ENCODE data around the gene TLDC2. TPM values are rescaled to one million over a fixed set of nuclear protein-coding genes. Genes with fewer than 3 reads are reported as not detected.

Gene TLDC2
- total RNA-seq, 1 donor, result not detected

GRCh38 chr20:36848677-36849076, 27.3 kb upstream of the TLDC2 start:
- DNase-seq (ENCODE audit: insufficient read length, low spot score, missing footprints), result no peak
- Histone ChIP-seq H3K4me2 (ENCODE audit: insufficient read depth, low read length) (peak overlapping the region; percentile 82), H3K4me1 (ENCODE audit: insufficient read depth, low read length) (peaks cover 64% of the 10 kb centered on the region), H3K36me3 (ENCODE audit: insufficient read depth, low read length) (peaks cover 14% of the 10 kb centered on the region), H3K27ac (ENCODE audit: low read depth, low read length) (peak overlapping the region; percentile 96), H3K4me3 (ENCODE audit: insufficient read depth, low read length) (peak overlapping the region; percentile 52), H3K79me2 (ENCODE audit: insufficient read depth, low read length) (peaks cover 83% of the 10 kb centered on the region), H3K27me3 (ENCODE audit: insufficient read depth, low read length) (no peaks in the 10 kb centered on the region), H2AFZ (ENCODE audit: low read length) (peak overlapping the region; percentile 64), H4K20me1 (ENCODE audit: insufficient read depth, low read length) (no peaks in the 10 kb centered on the region), H3K9me3 (ENCODE audit: low read depth, low read length) (no peaks in the 10 kb centered on the region)
- TF ChIP-seq, protein P1, sequence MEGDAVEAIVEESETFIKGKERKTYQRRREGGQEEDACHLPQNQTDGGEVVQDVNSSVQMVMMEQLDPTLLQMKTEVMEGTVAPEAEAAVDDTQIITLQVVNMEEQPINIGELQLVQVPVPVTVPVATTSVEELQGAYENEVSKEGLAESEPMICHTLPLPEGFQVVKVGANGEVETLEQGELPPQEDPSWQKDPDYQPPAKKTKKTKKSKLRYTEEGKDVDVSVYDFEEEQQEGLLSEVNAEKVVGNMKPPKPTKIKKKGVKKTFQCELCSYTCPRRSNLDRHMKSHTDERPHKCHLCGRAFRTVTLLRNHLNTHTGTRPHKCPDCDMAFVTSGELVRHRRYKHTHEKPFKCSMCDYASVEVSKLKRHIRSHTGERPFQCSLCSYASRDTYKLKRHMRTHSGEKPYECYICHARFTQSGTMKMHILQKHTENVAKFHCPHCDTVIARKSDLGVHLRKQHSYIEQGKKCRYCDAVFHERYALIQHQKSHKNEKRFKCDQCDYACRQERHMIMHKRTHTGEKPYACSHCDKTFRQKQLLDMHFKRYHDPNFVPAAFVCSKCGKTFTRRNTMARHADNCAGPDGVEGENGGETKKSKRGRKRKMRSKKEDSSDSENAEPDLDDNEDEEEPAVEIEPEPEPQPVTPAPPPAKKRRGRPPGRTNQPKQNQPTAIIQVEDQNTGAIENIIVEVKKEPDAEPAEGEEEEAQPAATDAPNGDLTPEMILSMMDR (IDR thresholded peaks at IDR 0.05; ENCODE audit: extremely low read depth, low read depth, low read length), result no peak

- Histone ChIP-seq H3K4me1 (ENCODE audit: insufficient read depth, low read length) (peaks cover 63% of the 10 kb centered on the region), H3K79me2 (ENCODE audit: insufficient read depth, low read length) (peaks cover 89% of the 10 kb centered on the region), H3K36me3 (ENCODE audit: insufficient read depth, low read length) (peaks cover 16% of the 10 kb centered on the region), H4K20me1 (ENCODE audit: insufficient read depth, low read length) (no peaks in the 10 kb centered on the region), H3K4me2 (ENCODE audit: insufficient read depth, low read length) (no peak overlapping the region), H3K4me3 (ENCODE audit: insufficient read depth, low read length) (no peak overlapping the region), H3K27ac (ENCODE audit: low read depth, low read length) (peak overlapping the region; percentile 96), H3K27me3 (ENCODE audit: insufficient read depth, low read length) (no peaks in the 10 kb centered on the region), H2AFZ (ENCODE audit: low read length) (no peak overlapping the region), H3K9me3 (ENCODE audit: low read depth, low read length) (no peaks in the 10 kb centered on the region)
- TF ChIP-seq, protein P1 (IDR thresholded peaks at IDR 0.05; ENCODE audit: extremely low read depth, low read depth, low read length), result no peak
- DNase-seq (ENCODE audit: insufficient read length, low spot score, missing footprints), result peak; percentile 37
Observed at GRCh38 chr20:36849333-36850065, 26.4 kb upstream of the TLDC2 start.

DNA sequence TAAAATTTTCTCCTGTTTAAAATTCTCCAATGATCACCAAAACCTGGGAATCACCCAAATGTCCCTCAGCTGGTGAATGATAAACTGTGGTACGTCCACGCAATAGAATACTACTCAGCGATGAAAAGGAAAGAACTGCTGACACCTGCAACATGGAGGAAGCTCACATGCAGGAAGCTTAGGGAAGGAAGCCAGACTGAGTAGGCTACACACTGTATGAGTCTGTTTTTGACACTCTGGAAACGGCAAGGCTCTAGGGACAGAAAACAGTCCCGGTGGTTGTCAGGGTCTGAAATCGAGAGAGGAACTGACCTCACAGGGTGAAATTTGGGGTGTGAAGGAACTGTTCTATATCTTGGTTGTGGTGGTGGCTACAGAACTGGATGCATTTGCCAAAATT, 25.2 kb upstream of the TLDC2 start:
- no peaks in the 10 kb centered on the region for H3K9me3 ChIP-seq (ENCODE audit: low read depth, low read length)
- peaks cover 89% of the 10 kb centered on the region for H3K79me2 ChIP-seq (ENCODE audit: insufficient read depth, low read length)
- no peak for DNase-seq (ENCODE audit: insufficient read length, low spot score, missing footprints)
- peaks cover 11% of the 10 kb centered on the region for H4K20me1 ChIP-seq (ENCODE audit: insufficient read depth, low read length)
- H3K4me1 ChIP-seq (ENCODE audit: insufficient read depth, low read length), result peaks cover 59% of the 10 kb centered on the region
- H3K27me3 ChIP-seq (ENCODE audit: insufficient read depth, low read length), result no peaks in the 10 kb centered on the region
- no peak overlapping the region for H2AFZ ChIP-seq (ENCODE audit: low read length)
- H3K27ac ChIP-seq (ENCODE audit: low read depth, low read length), result peak overlapping the region; percentile 10
- H3K4me3 ChIP-seq (ENCODE audit: insufficient read depth, low read length), result no peak overlapping the region
- peaks cover 16% of the 10 kb centered on the region for H3K36me3 ChIP-seq (ENCODE audit: insufficient read depth, low read length)
- no peak overlapping the region for H3K4me2 ChIP-seq (ENCODE audit: insufficient read depth, low read length)
- TF ChIP-seq, protein P1 (IDR thresholded peaks at IDR 0.05; ENCODE audit: extremely low read depth, low read depth, low read length), result no peak

DNA sequence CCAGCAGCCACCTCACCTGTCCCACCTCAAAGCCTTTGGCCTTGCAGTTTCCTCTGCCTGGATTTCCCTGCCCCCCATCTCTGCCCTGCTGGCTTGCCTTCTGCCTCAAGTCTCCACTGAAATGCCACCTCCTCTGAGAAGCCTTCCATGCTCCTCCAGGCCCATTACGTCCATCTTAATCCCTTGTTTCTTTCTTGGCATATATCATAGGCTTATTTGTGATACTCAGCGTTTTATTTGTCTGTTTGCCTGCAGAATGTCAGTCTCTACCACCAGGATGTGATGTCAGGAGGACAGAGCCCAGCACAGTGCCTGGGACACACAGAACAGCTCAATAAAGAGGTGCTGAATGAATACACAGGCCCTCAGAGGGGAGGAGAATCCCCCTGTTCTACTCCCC, 24.4 kb upstream of the TLDC2 start:
- peaks cover 16% of the 10 kb centered on the region for H4K20me1 ChIP-seq (ENCODE audit: insufficient read depth, low read length)
- peaks cover 16% of the 10 kb centered on the region for H3K36me3 ChIP-seq (ENCODE audit: insufficient read depth, low read length)
- DNase-seq (ENCODE audit: insufficient read length, low spot score, missing footprints), result peak; percentile 59
- TF ChIP-seq, protein P1 (IDR thresholded peaks at IDR 0.05; ENCODE audit: extremely low read depth, low read depth, low read length), result no peak
- no peak overlapping the region for H3K4me3 ChIP-seq (ENCODE audit: insufficient read depth, low read length)
- H2AFZ ChIP-seq (ENCODE audit: low read length), result no peak overlapping the region
- H3K27ac ChIP-seq (ENCODE audit: low read depth, low read length), result peak overlapping the region; percentile 62
- no peaks in the 10 kb centered on the region for H3K9me3 ChIP-seq (ENCODE audit: low read depth, low read length)
- no peak overlapping the region for H3K4me2 ChIP-seq (ENCODE audit: insufficient read depth, low read length)
- no peaks in the 10 kb centered on the region for H3K27me3 ChIP-seq (ENCODE audit: insufficient read depth, low read length)
- H3K79me2 ChIP-seq (ENCODE audit: insufficient read depth, low read length), result peaks cover 89% of the 10 kb centered on the region
- peaks cover 60% of the 10 kb centered on the region for H3K4me1 ChIP-seq (ENCODE audit: insufficient read depth, low read length)

Measured in osteoblast (primary cell).